Measurements from ENCODE around the gene ATP8B1. TPM values are rescaled to one million over a fixed set of nuclear protein-coding genes. Genes with fewer than 3 reads are reported as not detected.
"Not testable (repeated sequence)": the region's sequence is repeated elsewhere in the genome, so short reads cannot be mapped to it uniquely, and the experiment has no call there.

ATP8B1 gene
- total and polyA plus RNA-seq, 9 of the 15 experiments (the other 6 are each of a cell fraction or from before 2014, with no cell fraction given): 0.01 to 0.22 (median 0.03) TPM; not detected in 3

- peak; percentile 28; the same call in 1 of the 2 replicates for TF ChIP-seq REST (IDR thresholded peaks at IDR 0.05; ENCODE audit: borderline replicate concordance)
- TF ChIP-seq REST (CRISPR knock-in tag; IDR thresholded peaks at IDR 0.05; ENCODE audit: low read depth): no peak
- TF ChIP-seq MECOM (CRISPR knock-in tag; IDR thresholded peaks at IDR 0.05): no peak
- TF ChIP-seq MCM2 (IDR thresholded peaks at IDR 0.05; ENCODE audit: low read depth): no peak
- no peak for TF ChIP-seq ZNF143 (CRISPR knock-in tag; IDR thresholded peaks at IDR 0.05)
- no peak for TF ChIP-seq POLR2H (tag; IDR thresholded peaks at IDR 0.05; ENCODE audit: low read depth)
- no peak for TF ChIP-seq CBX8 (IDR thresholded peaks at IDR 0.05; ENCODE audit: borderline replicate concordance, extremely low read depth, low read depth, low read length, poor library complexity, severe bottlenecking)
These were observed 158.6 kb downstream of the ATP8B1 start (continued) for GRCh38 chr18:57644540-57644939.

GRCh38 chr18:57643726-57644125, 159.4 kb downstream of the ATP8B1 start:
- not testable (repeated sequence) for FAIRE-seq

More at GRCh38 chr18:57643726-57644125, 159.4 kb downstream of the ATP8B1 start:
- DNase-seq (ENCODE audit: extremely low read depth in 1 of 4, low spot score in 3 of 4); POLR2A ChIA-PET; H4K20me1 ChIP-seq (replicated peaks; ENCODE audit: control insufficient read depth, insufficient read depth, low read length); intact Hi-C loops (cut with micrococcal nuclease); H3K36me3 ChIP-seq (ENCODE audit: control insufficient read depth, insufficient read depth, low read length); ATAC-seq; H3K4me1 ChIP-seq (replicated peaks in 1 of 2; ENCODE audit: control insufficient read depth in 2 of 2, insufficient read depth in 2 of 2, low read length in 2 of 2); H3K4me3 ChIP-seq; H3K79me2 ChIP-seq (ENCODE audit: control insufficient read depth, insufficient read depth, low read length); H3K9me3 ChIP-seq (replicated peaks; ENCODE audit: control insufficient read depth, insufficient read depth, low read depth, low read length); H3K27ac ChIP-seq (ENCODE audit: extremely low read depth, low read depth, low read length); H3K27me3 ChIP-seq (ENCODE audit: control insufficient read depth in 2 of 2, insufficient read depth in 2 of 2, low read length in 2 of 2); CTCF ChIA-PET (ENCODE audit: low intra/inter-chr PET ratio); H2AFZ ChIP-seq (ENCODE audit: low read depth, low read length); H3K9me1 ChIP-seq (ENCODE audit: control insufficient read depth, insufficient read depth, low read length); BruUV-seq (replicated peaks); H3K4me2 ChIP-seq (ENCODE audit: insufficient read depth, low read length); H3K9ac ChIP-seq (ENCODE audit: insufficient read depth in 1 of 2, low read depth in 2 of 2, low read length in 2 of 2): not testable (repeated sequence)
- 64% methylated on average over 5 of the region's 25 CpGs for WGBS (ENCODE audit: insufficient coverage, low coverage, missing lambda C conversion rate)
- in situ Hi-C loops (cut with MboI): loop anchor here (25.0 kb wide), 1 partner anchor 219 kb away; no protein-coding TSS in a partner anchor
